ENCODE results near the gene ACTR6. TPM values are rescaled to one million over a fixed set of nuclear protein-coding genes. Genes with fewer than 3 reads are reported as not detected.

Gene ACTR6
- polyA plus RNA-seq, 1 donor (not counting 4 experiments of a cell fraction or from before 2014, with no cell fraction given), result 33.1 TPM

- DNase-seq (ENCODE audit: low read depth, low spot score), result no peak
- TF ChIP-seq CTCF (optimal IDR thresholded peaks at IDR 0.05 in 1 of 3, IDR thresholded peaks at IDR 0.05 in 1 of 3, conservative IDR thresholded peaks at IDR 0.05 in 1 of 3; ENCODE audit: extremely low read depth in 1 of 3, insufficient read depth in 2 of 3, low read length in 3 of 3) (no peak), EZH2 (IDR thresholded peaks at IDR 0.05; ENCODE audit: low read length) (no peak)
- H3K4me1 ChIP-seq (ENCODE audit: control insufficient read depth, extremely low read depth, insufficient read depth, low read length), result no peaks in the 10 kb centered on the region
- no peak for FAIRE-seq
- dilution Hi-C loops (cut with MboI; ENCODE audit: extremely low pct_ligation_motif_present, low sequenced_read_pairs), result no loop called here
- no peaks in the 10 kb centered on the region for H3K79me2 ChIP-seq (ENCODE audit: control insufficient read depth, insufficient read depth, low read length)
- H3K9me1 ChIP-seq (ENCODE audit: control insufficient read depth, extremely low read depth, insufficient read depth, low read length), result peaks cover 3% of the 10 kb centered on the region
- peaks cover 5 to 7% of the 10 kb centered on the region in 2 experiments for H3K36me3 ChIP-seq (ENCODE audit: control insufficient read depth in 2 of 2, extremely low read depth in 1 of 2, insufficient read depth in 2 of 2, low read length in 2 of 2)
- no peaks in the 10 kb centered on the region for H3K9me3 ChIP-seq (ENCODE audit: control insufficient read depth, low read depth, low read length)
- H3K27me3 ChIP-seq (ENCODE audit: control insufficient read depth, extremely low read depth, insufficient read depth, low read length), result no peaks in the 10 kb centered on the region
- no peak overlapping the region for H3K4me3 ChIP-seq (ENCODE audit: control insufficient read depth in 2 of 3, extremely low read depth in 1 of 3, insufficient read depth in 2 of 3, low read depth in 1 of 3, low read length in 3 of 3)
- H3K9ac ChIP-seq (ENCODE audit: control insufficient read depth, extremely low read depth, insufficient read depth, low read length), result no peak overlapping the region
- H4K20me1 ChIP-seq (ENCODE audit: control insufficient read depth, extremely low read depth, insufficient read depth, low read length), result no peaks in the 10 kb centered on the region
- no peak overlapping the region for H2AFZ ChIP-seq (ENCODE audit: control insufficient read depth, low read length)
- H3K4me2 ChIP-seq (ENCODE audit: control insufficient read depth, extremely low read depth, insufficient read depth, low read depth, low read length), result no peak overlapping the region
- H3K27ac ChIP-seq (ENCODE audit: control insufficient read depth, insufficient read depth, low read length), result no peak overlapping the region
Observed at GRCh38 chr12:100214518-100214917, 13.9 kb downstream of the ACTR6 start.

- no peak for DNase-seq (ENCODE audit: low read depth, low spot score)
Observed at GRCh38 chr12:100215209-100215608, 14.6 kb downstream of the ACTR6 start.

More at GRCh38 chr12:100215209-100215608, 14.6 kb downstream of the ACTR6 start:
- no peaks in the 10 kb centered on the region for H3K79me2 ChIP-seq (ENCODE audit: control insufficient read depth, insufficient read depth, low read length)
- no peak for FAIRE-seq
- H3K4me3 ChIP-seq (ENCODE audit: control insufficient read depth in 2 of 3, extremely low read depth in 1 of 3, insufficient read depth in 2 of 3, low read depth in 1 of 3, low read length in 3 of 3), result no peak overlapping the region
- H3K27me3 ChIP-seq (ENCODE audit: control insufficient read depth, extremely low read depth, insufficient read depth, low read length), result no peaks in the 10 kb centered on the region
- no peaks in the 10 kb centered on the region for H4K20me1 ChIP-seq (ENCODE audit: control insufficient read depth, extremely low read depth, insufficient read depth, low read length)
- H3K4me2 ChIP-seq (ENCODE audit: control insufficient read depth, extremely low read depth, insufficient read depth, low read depth, low read length), result no peak overlapping the region
- no peak overlapping the region for H3K9ac ChIP-seq (ENCODE audit: control insufficient read depth, extremely low read depth, insufficient read depth, low read length)
- dilution Hi-C loops (cut with MboI; ENCODE audit: extremely low pct_ligation_motif_present, low sequenced_read_pairs), result no loop called here
- H3K4me1 ChIP-seq (ENCODE audit: control insufficient read depth, extremely low read depth, insufficient read depth, low read length), result no peaks in the 10 kb centered on the region
- TF ChIP-seq EZH2 (IDR thresholded peaks at IDR 0.05; ENCODE audit: low read length) (no peak), CTCF (optimal IDR thresholded peaks at IDR 0.05 in 1 of 3, IDR thresholded peaks at IDR 0.05 in 1 of 3, conservative IDR thresholded peaks at IDR 0.05 in 1 of 3; ENCODE audit: extremely low read depth in 1 of 3, insufficient read depth in 2 of 3, low read length in 3 of 3) (no peak)
- peaks cover 5 to 7% of the 10 kb centered on the region in 2 experiments for H3K36me3 ChIP-seq (ENCODE audit: control insufficient read depth in 2 of 2, extremely low read depth in 1 of 2, insufficient read depth in 2 of 2, low read length in 2 of 2)
- H2AFZ ChIP-seq (ENCODE audit: control insufficient read depth, low read length), result no peak overlapping the region
- H3K9me3 ChIP-seq (ENCODE audit: control insufficient read depth, low read depth, low read length), result no peaks in the 10 kb centered on the region
- no peak overlapping the region for H3K27ac ChIP-seq (ENCODE audit: control insufficient read depth, insufficient read depth, low read length)
- H3K9me1 ChIP-seq (ENCODE audit: control insufficient read depth, extremely low read depth, insufficient read depth, low read length), result peaks cover 3% of the 10 kb centered on the region
